Stimulated activated CD4-positive, alpha-beta T cell treated with anti-CD3 and anti-CD28 coated beads, Interleukin-1b, Interleukin-23, amount 100 ng/mL, for 4 hours (primary cell): Measurements from ENCODE around the gene TTC21A.
"Not testable (repeated sequence)": the region's sequence is repeated elsewhere in the genome, so short reads cannot be mapped to it uniquely, and the experiment has no call there.

ENCODE experiments used
- DNase-seq, 2 donors: peaks; one replicate each; pipeline ENCODE4 v3.0.0-alpha.2; 2020; ENCODE audit warnings: low read depth in 2 of 2

TTC21A gene, protein sequence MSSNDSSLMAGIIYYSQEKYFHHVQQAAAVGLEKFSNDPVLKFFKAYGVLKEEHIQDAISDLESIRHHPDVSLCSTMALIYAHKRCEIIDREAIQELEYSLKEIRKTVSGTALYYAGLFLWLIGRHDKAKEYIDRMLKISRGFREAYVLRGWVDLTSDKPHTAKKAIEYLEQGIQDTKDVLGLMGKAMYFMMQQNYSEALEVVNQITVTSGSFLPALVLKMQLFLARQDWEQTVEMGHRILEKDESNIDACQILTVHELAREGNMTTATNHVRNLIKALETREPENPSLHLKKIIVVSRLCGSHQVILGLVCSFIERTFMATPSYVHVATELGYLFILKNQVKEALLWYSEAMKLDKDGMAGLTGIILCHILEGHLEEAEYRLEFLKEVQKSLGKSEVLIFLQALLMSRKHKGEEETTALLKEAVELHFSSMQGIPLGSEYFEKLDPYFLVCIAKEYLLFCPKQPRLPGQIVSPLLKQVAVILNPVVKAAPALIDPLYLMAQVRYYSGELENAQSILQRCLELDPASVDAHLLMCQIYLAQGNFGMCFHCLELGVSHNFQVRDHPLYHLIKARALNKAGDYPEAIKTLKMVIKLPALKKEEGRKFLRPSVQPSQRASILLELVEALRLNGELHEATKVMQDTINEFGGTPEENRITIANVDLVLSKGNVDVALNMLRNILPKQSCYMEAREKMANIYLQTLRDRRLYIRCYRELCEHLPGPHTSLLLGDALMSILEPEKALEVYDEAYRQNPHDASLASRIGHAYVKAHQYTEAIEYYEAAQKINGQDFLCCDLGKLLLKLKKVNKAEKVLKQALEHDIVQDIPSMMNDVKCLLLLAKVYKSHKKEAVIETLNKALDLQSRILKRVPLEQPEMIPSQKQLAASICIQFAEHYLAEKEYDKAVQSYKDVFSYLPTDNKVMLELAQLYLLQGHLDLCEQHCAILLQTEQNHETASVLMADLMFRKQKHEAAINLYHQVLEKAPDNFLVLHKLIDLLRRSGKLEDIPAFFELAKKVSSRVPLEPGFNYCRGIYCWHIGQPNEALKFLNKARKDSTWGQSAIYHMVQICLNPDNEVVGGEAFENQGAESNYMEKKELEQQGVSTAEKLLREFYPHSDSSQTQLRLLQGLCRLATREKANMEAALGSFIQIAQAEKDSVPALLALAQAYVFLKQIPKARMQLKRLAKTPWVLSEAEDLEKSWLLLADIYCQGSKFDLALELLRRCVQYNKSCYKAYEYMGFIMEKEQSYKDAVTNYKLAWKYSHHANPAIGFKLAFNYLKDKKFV (N-terminal part only)

DNA sequence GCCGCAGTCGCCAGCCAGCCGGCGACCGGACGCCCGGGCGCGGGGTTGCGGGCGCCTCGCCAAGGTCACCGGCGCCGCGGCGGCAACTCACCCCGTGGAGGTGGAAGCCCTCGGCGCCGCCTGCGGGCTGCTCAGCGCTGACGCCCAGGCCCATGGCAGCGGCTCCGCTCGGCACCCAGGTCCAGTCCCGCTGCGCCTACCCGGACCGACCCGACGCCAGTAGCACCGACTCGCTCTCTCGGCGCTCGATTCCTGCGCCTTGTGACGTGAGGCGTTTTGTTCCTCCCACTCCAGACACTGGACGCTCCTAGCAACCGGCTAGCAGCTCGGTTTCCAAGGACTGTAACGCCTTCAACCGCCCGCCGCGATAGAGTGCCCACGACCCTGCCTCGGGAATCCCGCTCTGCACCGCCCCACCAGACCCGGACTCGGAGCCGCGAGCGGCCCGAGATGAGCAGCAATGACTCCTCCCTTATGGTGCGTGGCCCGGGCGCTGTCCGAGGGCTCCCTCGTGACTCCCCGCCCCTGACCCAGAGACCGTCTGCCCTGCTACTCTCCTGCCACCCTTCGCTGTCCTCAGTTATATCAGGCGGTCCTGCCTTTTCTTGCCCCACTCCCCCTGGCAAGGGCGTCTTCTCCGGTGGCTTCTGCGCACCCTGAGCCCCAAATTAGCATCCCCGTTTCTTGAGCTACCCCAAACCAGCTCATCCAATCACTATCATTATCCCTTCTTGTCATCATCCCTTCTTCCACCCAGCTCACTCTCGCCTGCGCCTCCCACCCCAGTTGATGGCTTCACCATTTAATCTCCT lies at the start of gene TTC21A, which contains the start of gene GORASP1:
Gene TTC21A (plus strand): TSS at position 293 of the 812 bp plus-strand sequence. CDS start 158 bp downstream, at position 451.
Gene GORASP1 (minus strand): TSS at position 240 of the 812 bp plus-strand sequence. CDS start 86 bp downstream, at position 154.
- peak; percentile 50 to 55 for DNase-seq

- not testable (repeated sequence) for DNase-seq
Measured at GRCh38 chr3:39061228-39061627, 46.3 kb upstream of the TTC21A start.

DNA sequence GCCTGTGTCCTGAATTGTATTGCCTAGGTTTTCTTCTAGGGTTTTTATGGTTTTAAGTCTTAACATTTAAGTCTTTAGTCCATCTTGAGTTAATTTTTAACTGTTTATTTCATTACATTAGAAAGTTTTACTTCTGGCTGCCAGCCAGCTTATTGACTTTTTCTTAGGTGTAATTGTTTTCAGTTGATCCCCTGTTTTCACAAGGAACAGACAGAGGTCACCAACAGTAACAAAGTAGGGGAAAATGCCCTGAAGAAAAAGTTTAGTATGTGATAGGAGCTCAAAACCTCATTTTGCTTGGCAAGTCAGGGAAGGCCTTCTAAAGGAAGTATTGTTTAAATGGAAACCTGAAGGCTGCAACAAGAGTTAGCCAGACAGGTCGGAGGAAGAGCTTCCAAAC lies 45.3 kb upstream of the TTC21A start:
- DNase-seq, result no peak

DNA sequence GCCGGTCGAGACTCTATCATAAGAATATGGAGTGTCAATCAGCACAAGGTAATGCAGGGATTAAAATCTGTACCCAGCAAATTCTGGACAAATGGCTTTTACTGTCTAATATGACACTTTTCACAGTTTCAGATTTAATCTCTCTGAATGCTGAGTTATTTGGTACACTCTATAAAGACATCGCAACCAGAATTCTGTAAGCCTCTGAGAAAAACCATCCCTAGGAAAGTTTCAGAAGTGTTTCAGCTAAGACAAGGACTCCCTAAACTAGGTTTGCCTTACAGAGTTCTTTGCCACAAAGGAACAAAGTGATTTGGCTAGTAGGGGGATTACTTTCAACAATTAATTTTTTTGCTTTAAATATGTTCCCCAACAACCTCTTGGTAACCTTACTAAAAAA lies 44.3 kb upstream of the TTC21A start:
- no peak for DNase-seq

GRCh38 chr3:39064646-39065045 lies 42.8 kb upstream of the TTC21A start:
- no peak for DNase-seq

DNA sequence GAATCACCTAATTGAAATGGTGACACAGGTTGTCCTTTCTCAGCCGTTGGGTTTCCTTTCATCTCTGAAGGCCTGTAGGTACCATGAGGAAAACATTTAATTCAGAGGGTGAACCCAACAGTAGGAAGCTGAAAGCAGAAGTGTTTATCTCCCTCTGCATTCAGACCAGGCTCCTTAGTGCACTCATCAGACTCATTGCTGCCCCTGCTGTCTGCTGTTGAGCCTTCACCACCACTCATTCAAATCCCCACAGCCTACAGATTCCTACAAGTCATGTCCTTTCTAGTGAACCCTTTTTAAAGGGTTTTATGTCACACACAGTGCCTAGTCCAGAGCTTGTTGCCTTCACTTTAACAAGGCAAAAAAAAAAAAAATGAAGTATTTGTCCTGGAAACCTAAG lies 42.3 kb upstream of the TTC21A start:
- no peak for DNase-seq

DNA sequence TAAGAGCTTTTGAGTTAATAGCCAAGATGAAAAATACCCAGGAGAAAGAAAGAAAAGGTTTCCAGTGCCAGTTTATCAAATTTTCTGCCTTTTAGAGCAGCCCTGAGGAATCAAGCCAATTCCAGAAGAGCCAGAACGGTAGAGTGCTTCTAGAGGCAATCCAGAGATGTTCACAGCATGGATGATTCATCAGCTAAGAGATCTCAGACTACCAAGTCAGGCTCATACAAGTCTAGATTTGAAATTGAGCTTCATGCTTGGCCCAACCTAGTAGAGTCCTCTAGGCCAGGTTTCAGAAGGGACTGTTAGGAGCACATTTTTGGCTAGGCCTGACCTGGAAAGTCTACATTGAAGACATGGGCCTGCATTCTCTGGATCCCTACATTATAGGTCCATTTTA lies 40.2 kb upstream of the TTC21A start:
- no peak for DNase-seq

DNA sequence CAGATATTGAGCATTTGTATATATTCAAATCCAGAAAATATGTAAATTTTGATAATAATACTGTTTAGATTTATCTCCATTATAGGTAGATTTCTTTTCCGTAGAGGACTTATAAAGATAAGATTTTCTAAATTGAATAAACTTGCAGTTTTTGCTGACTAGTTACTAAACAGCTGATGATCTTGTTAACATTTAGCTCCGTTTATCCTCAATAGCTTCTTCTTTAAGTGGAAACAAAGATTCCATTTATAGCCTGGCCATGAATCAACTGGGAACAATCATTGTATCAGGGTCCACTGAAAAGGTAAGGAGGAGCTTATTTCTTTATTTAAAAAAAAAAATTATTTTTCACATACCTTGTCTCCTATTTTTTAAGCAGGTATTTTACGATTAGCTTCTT lies 38.9 kb upstream of the TTC21A start:
- DNase-seq, result no peak

GRCh38 chr3:39075910-39076309 lies 31.6 kb upstream of the TTC21A start:
- no peak for DNase-seq

DNA sequence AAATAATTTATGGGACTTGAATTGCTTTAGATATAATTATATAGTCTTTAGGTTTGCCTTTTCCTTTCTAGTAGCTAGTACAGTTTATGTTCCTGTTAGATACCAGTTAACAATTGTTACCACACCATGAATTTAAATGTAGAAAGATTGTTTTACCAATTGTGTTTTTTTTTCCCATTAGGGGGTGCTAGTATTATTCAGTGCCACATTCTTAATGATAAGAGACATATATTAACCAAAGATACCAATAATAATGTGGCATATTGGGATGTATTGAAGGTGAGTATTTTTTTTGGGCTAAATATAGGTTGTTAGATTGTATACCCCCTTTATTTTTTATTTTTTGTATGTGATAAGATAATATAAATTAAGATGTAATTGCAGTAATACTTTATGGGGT lies 27.9 kb upstream of the TTC21A start:
- no peak for DNase-seq

DNA sequence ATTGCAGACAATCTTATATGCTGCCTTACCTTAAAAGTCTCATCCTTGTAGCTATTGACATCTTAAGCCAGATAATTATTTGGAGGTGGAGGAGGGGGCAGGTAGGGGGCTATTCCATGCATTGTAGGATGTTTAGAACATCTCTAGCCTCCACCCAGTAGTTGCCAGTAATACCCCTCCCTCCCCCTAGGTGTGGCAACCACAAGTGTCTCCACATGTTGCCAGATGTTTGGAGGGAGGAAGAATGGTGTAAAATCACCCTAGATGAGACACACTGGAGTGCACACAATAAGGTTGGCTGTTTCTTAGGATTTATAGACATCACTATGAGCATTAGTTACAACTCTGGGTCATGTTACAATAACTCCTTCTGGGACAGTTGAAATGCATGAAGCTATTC lies 27.5 kb upstream of the TTC21A start:
- DNase-seq, result no peak

- no peak for DNase-seq
Measured at GRCh38 chr3:39082666-39083313, 24.7 kb upstream of the TTC21A start.

DNA sequence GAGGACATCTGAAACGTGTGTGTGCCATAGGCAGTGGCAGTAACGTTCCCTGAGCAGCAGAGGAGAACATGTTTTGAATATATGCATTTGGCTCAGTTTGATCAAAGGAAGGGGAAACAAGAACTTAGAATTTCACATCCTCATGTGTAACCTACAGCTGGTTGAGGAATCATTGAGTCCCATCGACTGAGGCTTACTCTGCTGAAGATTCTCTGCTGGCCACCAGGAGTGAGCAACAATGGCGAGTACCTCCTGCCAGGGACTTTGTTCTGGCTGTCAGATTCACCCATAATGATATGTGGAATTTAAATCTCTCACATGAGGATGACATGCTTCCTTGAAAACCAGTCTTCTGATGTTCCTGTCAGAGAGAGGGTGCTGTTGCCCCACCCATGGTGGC lies 21.3 kb upstream of the TTC21A start:
- DNase-seq, result no peak

- no peak for DNase-seq
Measured at GRCh38 chr3:39088456-39088855, 19.0 kb upstream of the TTC21A start.

DNA sequence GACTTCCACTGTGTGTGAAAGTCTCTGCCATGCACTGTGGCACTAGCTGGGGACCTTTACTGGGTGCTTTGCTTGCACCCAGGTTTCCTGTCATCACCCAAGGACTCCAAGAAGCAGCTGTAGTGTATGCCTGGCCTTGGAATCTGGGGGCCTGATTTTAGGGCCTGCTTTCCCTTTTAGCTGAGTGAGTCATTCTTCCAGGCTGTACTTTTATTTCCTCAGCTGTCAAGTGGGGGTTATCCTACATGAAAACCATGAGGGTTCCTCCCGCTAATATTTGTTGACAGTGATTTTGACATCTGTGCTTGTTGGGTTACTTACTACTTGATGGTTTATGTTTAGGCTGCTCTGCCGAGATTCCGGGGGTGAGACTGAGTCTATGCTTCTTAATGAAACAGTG lies 18.6 kb upstream of the TTC21A start:
- no peak for DNase-seq

GRCh38 chr3:39090922-39091321 lies 16.6 kb upstream of the TTC21A start:
- DNase-seq, result no peak

DNA sequence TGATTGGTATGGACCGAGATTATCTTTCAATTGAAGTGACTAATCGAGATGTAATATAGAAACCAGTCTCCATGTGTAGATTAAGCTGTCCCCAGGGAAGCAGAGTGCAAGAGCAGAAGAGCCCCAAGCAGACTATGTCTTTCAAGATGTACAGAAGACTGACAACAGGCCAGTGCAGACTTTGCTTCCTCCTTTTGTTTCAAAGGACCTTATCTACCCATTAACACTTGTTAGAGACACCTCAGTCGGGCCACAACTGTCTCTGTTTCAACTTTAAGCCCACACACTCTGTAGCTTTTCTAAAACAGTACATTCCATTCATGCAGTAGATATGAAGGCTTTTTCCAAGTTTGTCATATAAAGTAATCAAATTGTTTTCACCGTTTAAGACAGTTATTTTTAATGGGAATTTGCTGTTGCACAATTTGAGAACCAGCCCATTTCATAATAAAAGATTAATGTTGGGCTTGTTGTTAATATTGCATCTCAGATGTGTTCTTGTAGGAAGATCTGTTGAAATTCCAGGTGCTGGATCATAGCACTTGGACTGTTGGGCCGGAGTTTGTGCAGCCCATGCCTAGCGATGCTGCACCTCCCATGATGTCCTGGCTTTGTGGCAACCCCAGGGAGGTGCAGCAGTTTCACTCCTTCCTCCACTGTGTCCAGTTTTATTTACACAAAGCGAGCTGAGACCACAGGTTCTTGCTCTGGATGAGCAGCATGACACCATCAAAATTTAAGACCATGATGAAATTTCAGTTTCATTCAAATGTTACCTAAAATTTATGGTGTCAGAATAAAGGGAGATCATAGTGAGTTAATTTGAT lies 12.4 kb upstream of the TTC21A start:
- DNase-seq, result no peak

DNA sequence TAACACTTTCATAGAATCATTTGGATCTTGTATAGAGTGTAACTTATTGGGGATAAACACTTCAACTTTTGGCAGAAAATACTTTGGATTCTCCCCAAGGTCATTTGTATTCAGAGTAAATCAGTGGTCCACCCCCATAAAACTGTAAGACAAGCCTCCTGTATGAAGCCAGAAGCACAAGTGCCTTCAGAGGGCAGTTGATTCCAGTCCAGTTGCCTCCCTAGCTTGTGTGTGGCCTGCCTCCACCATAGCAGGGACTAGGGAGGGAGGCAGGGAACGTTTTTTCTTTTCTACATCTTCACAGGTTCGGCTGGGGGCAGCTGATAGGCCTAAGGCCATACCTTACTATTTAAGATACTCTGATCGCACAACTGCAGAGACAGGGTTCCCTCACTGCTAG lies 11.7 kb upstream of the TTC21A start:
- DNase-seq, result no peak

GRCh38 chr3:39096775-39097174 lies 10.7 kb upstream of the TTC21A start:
- DNase-seq, result no peak
